C4-2B (cell line): Measurements from ENCODE around the gene WDR93.

Source experiments
- CTCF ChIP-seq: fragments of 450-650 bp; conservative IDR thresholded peaks from 2 replicates; pipeline ENCODE4 v1.5.1; 2017; ENCODE audit warnings: mild to moderate bottlenecking
- ZFX ChIP-seq: fragments of 450-650 bp; IDR thresholded peaks from 2 replicates; pipeline ENCODE4 v1.6.1; 2017

DNA sequence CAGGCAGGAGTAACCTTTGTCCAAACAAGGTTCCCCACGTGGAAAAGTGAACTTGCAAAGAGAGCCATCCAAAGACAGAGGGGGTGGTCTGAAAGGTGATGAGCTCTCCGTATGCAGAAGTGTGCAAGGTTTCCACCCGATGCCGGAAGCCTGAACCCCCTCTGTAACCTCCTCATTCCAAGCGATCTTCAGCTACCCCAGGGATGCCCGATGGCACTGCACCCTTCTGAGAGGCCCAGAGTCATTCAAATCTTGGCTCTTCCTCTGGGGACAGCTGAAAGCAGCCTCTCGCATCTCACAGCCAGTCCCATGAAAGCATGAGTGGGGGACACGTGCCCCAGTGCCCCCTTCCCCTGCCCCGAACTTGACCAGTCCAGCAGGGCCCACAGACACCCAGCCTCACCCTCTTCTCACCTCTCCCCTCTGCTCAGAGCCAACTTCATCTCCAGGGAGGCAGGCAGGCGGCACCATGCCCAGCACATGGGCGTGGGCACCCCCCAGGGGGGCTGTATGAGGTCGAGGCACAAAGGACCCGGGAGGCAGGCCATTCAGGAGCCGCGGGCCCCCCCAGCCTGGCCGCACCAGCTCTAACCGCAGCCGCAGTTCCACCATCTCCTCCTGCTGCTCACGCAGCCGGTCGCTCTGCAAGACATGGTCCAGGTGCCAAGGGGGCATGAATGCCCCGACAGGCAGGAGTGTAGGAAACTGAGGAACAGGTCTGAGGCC, 44.0 kb upstream of the WDR93 start:
- TF ChIP-seq CTCF, result no peak
- no peak for TF ChIP-seq ZFX
